OCI-LY1 (cell line): ENCODE results near the gene TDRD12.
"Not testable (repeated sequence)": the region's sequence is repeated elsewhere in the genome, so short reads cannot be mapped to it uniquely, and the experiment has no call there.

ENCODE experiments used
- H2AFZ ChIP-seq: fragments of 200-600 bp; sonication (generic), shearing (Covaris generic); 2 replicates; pipeline ENCODE4 v1.6.0; 2014; ENCODE audit warnings: antibody characterized with exemption, mild to moderate bottlenecking, low read length
- H3F3A ChIP-seq: fragments of 200-600 bp; sonication (generic), shearing (Covaris generic); 2 replicates; pipeline ENCODE4 v1.6.0; 2014; ENCODE audit warnings: mild to moderate bottlenecking, antibody characterized with exemption, low read length, moderate library complexity; ENCODE audit not compliant: insufficient read depth
- H3K27ac ChIP-seq: fragments of 200-600 bp; sonication (generic); 2 replicates; pipeline ENCODE4 v1.5.1; 2014; ENCODE audit warnings: low read length, mixed run types, mild to moderate bottlenecking, low read depth; ENCODE audit not compliant: poor library complexity, severe bottlenecking
- H3K27me3 ChIP-seq: fragments of 200-600 bp; sonication (generic); 2 replicates; pipeline ENCODE4 v1.6.0; 2014; ENCODE audit warnings: antibody characterized with exemption, mild to moderate bottlenecking, low read length, moderate library complexity; ENCODE audit not compliant: insufficient read depth
- H3K36me3 ChIP-seq: fragments of 200-600 bp; sonication (generic); 2 replicates; pipeline ENCODE4 v1.6.1; 2014; ENCODE audit warnings: mild to moderate bottlenecking, antibody characterized with exemption, low read length, moderate library complexity, mixed read lengths; ENCODE audit not compliant: insufficient read depth
- H3K4me1 ChIP-seq: fragments of 200-600 bp; sonication (generic); 2 replicates; pipeline ENCODE4 v1.5.1; 2014; ENCODE audit warnings: mild to moderate bottlenecking, low read length, moderate library complexity; ENCODE audit not compliant: insufficient read depth, severe bottlenecking
- H3K4me2 ChIP-seq: fragments of 200-600 bp; sonication (generic), shearing (Covaris generic); 2 replicates; pipeline ENCODE4 v1.6.1; 2014; ENCODE audit warnings: low read length
- H3K4me3 ChIP-seq: fragments of 200-600 bp; sonication (generic); 2 replicates; pipeline ENCODE4 v1.5.1; 2014; ENCODE audit warnings: low read length, low read depth, mild to moderate bottlenecking, mixed read lengths; ENCODE audit not compliant: poor library complexity, severe bottlenecking
- H3K79me2 ChIP-seq: fragments of 200-600 bp; shearing (Covaris generic); 2 replicates; pipeline ENCODE4 v1.6.1; 2016; ENCODE audit warnings: mixed run types, low read length, mixed read lengths; ENCODE audit not compliant: insufficient read depth
- H3K9ac ChIP-seq: fragments of 200-600 bp; sonication (generic), shearing (Covaris generic); 2 replicates; pipeline ENCODE4 v1.6.1; 2014; ENCODE audit warnings: mild to moderate bottlenecking, low read length, mixed read lengths
- H3K9me2 ChIP-seq: fragments of 200-600 bp; sonication (generic), shearing (Covaris generic); 2 replicates; pipeline ENCODE4 v1.6.1; 2014; ENCODE audit warnings: low read depth, mild to moderate bottlenecking, low read length, mixed read lengths
- H3K9me3 ChIP-seq: fragments of 200-600 bp; shearing (Covaris generic); 2 replicates; pipeline ENCODE4 v1.6.1; 2014; ENCODE audit warnings: low read length, mixed read lengths
- H4K20me1 ChIP-seq: fragments of 200-600 bp; sonication (generic), shearing (Covaris generic); 2 replicates; pipeline ENCODE4 v1.6.0; 2016; ENCODE audit warnings: mild to moderate bottlenecking, low read length; ENCODE audit not compliant: insufficient read depth
- CTCF ChIP-seq: fragments of 200-600 bp; sonication (generic), shearing (Covaris generic); IDR thresholded peaks from 2 replicates; pipeline ENCODE4 v1.5.1; 2017; ENCODE audit warnings: mild to moderate bottlenecking, antibody characterized with exemption, low read length, moderate library complexity, mixed read lengths
- EZH2 ChIP-seq: fragments of 200-600 bp; sonication (generic), shearing (Covaris generic); IDR thresholded peaks from 2 replicates; pipeline ENCODE4 v1.8.0; 2017; ENCODE audit warnings: borderline replicate concordance, mixed run types, mild to moderate bottlenecking, antibody characterized with exemption, low read length, moderate library complexity, mixed read lengths

The TDRD12 gene

DNA sequence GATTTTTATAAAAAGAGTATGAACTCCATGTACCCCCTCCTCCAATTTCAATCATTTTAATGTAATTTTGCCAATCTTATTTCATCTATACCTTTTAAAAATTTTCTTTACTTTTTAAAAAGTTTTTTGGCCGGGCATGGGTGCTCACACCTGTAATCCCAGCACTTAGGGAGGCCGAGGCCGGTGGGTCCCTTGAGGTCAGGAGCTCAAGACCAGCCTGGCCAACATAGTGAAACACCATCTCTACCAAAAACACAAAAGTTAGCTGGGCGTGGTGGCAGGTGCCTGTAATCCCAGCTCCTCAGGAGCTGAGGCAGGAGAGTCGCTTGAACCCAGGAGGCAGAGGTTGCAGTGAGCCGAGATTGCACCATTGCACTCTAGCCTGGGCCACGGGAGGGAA, 113.8 kb downstream of the TDRD12 start:
- H3K9me3 ChIP-seq, H3K4me1 ChIP-seq, H3F3A ChIP-seq, H3K36me3 ChIP-seq, H3K9me2 ChIP-seq, H3K27me3 ChIP-seq, H4K20me1 ChIP-seq, H3K9ac ChIP-seq, H3K4me3 ChIP-seq, H2AFZ ChIP-seq, H3K27ac ChIP-seq, H3K4me2 ChIP-seq, H3K79me2 ChIP-seq: not testable (repeated sequence)

DNA sequence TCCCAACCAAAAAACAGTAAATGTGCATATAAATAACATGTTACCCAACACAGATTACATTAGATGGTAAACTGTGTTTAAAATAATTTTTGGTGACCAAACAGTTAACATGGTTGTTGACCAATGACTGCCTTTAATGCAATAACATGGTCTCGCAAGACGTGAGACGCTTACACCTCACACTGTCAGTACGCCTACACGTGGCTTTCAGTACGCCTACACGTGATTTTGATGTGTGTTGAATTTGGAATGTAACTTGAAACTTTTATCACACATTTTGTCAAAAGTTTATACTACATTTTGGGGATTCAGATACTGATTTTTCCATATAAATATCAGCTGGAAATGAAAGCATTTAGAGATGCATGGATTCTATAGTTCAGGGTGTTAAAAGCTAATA, 118.0 kb downstream of the TDRD12 start:
- Histone ChIP-seq H3K79me2 (no peaks in the 10 kb centered on the region), H3K36me3 (no peaks in the 10 kb centered on the region), H3K9me3 (0 out of 2 replicates have a peak, but pooled peaks cover 10% of the 10 kb centered on the region), H3K9me2 (no peaks in the 10 kb centered on the region), H3K4me2 (no peak overlapping the region), H3K4me3 (no peak overlapping the region), H3K27ac (no peak overlapping the region), H3K27me3 (peaks cover 3% of the 10 kb centered on the region), H4K20me1 (no peaks in the 10 kb centered on the region), H2AFZ (no peak overlapping the region), H3K9ac (no peak overlapping the region), H3K4me1 (no peaks in the 10 kb centered on the region), H3F3A (no peaks in the 10 kb centered on the region)
- TF ChIP-seq CTCF (no peak), EZH2 (no peak)

- Histone ChIP-seq H3F3A (no peaks in the 10 kb centered on the region), H3K9me2 (no peaks in the 10 kb centered on the region), H2AFZ (no peak overlapping the region), H3K9ac (no peak overlapping the region), H3K27me3 (no peaks in the 10 kb centered on the region; the same call in 1 of the 2 replicates), H3K27ac (no peak overlapping the region), H3K36me3 (no peaks in the 10 kb centered on the region), H3K4me3 (no peak overlapping the region), H3K9me3 (0 out of 2 replicates have a peak, but pooled peaks cover 10% of the 10 kb centered on the region), H4K20me1 (no peaks in the 10 kb centered on the region), H3K79me2 (no peaks in the 10 kb centered on the region), H3K4me1 (no peaks in the 10 kb centered on the region), H3K4me2 (no peak overlapping the region)
- TF ChIP-seq CTCF (no peak), EZH2 (no peak)
Measured at GRCh38 chr19:32842061-32842460, 122.5 kb downstream of the TDRD12 start.

- 0 out of 2 replicates have a peak, but pooled peaks cover 7% of the 10 kb centered on the region for H3K9me3 ChIP-seq
- no peak overlapping the region for H3K4me2 ChIP-seq
- no peaks in the 10 kb centered on the region for H4K20me1 ChIP-seq
- H3K27ac ChIP-seq: no peak overlapping the region
- no peaks in the 10 kb centered on the region for H3K9me2 ChIP-seq
- H3K4me1 ChIP-seq: no peaks in the 10 kb centered on the region
- H3K79me2 ChIP-seq: no peaks in the 10 kb centered on the region
- no peaks in the 10 kb centered on the region for H3F3A ChIP-seq
- H3K9ac ChIP-seq: no peak overlapping the region
- TF ChIP-seq CTCF (no peak), EZH2 (no peak)
- no peaks in the 10 kb centered on the region for H3K36me3 ChIP-seq
- no peaks in the 10 kb centered on the region; the same call in 1 of the 2 replicates for H3K27me3 ChIP-seq
- H2AFZ ChIP-seq: no peak overlapping the region
- no peak overlapping the region for H3K4me3 ChIP-seq
Measured at GRCh38 chr19:32843716-32844245, 124.2 kb downstream of the TDRD12 start.

DNA sequence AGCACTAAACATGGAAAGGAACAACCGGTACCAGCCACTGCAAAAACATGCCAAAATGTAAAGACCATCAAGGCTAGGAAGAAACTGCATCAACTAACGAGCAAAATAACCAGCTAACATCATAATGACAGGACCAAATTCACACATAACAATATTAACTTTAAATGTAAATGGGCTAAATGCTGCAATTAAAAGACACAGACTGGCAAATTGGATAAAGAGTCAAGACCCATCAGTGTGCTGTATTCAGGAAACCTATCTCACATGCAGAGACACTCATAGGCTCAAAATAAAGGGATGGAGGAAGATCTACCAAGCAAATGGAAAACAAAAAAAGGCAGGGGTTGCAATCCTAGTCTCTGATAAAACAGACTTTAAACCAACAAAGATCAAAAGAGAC, 128.5 kb downstream of the TDRD12 start:
- H4K20me1 ChIP-seq, H2AFZ ChIP-seq, H3K27ac ChIP-seq, H3K4me3 ChIP-seq, H3K4me2 ChIP-seq, H3K36me3 ChIP-seq, H3K9me3 ChIP-seq, H3K79me2 ChIP-seq, H3K9ac ChIP-seq, H3K27me3 ChIP-seq, H3K9me2 ChIP-seq, H3F3A ChIP-seq, H3K4me1 ChIP-seq: not testable (repeated sequence)
